Measurements from ENCODE around the gene SELENOP.

Gene SELENOP

DNA sequence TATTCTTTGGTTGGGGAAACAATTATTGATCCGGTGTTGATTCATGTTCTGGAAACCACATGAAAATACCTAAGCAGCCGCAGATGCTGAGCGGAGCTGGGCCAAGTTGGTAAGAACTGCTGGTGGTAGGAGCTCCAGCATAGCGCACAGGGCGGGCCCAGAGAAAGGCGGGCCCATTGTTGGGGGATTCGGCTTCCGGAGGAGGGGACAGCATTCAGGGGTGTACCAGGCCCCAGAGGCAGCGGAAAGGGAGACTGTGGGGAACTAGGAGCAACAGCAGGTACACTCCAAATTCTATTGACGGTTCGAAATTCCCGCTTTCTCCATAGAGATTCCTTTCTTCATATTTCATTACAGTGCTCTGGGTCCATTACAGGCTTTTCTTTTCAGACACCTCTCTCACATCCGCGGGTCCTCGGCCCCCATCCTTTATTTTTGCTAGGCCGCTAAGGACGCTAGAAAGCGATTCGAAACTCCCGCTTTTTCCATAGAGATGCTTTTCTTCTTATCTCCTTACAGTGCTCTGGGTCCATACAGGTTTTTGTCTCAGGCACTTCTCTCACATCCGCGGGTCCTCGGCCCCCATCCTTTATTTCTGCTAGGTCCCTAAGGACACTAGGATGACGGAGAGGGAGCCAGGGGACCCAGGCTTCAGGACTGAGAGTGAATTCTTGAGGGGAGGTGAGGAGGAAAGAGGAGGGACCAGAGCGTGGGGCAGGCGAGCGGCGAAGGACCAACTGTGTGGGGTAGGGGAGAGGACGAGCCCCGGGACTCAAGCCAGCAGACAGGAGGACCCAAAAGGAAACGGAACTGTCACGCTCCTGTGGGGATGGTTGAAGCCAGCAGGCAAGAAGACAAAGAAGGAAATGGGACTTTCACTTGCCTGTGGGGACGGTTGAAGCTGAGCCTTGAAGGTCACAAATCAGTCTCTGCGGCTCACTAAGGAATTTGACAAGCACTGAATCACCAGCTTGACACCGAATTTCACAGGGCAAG, 54.8 kb downstream of the SELENOP start, which contains the start of gene CCDC152:
TSS of gene CCDC152 (plus strand) at position 213 of the 996 bp plus-strand sequence. CDS start 2,304 bp downstream, outside the sequence.
- DNase-seq (ENCODE audit: low read depth, low spot score), result no peak
- Histone ChIP-seq H3K4me3 (ENCODE audit: insufficient read length, low read depth) (no peak within 1 kb of the TSS), H3K9me3 (ENCODE audit: insufficient read depth, low read length) (no peaks in the 10 kb centered on the region), H3K27me3 (ENCODE audit: insufficient read depth, insufficient read length) (no peaks in the 10 kb centered on the region), H3K9ac (ENCODE audit: insufficient read length, low read depth) (no peak within 1 kb of the TSS), H3K36me3 (ENCODE audit: insufficient read depth, insufficient read length, low read length) (no peaks in the 10 kb centered on the region), H3K4me1 (ENCODE audit: insufficient read depth, insufficient read length) (no peaks in the 10 kb centered on the region)
- TF ChIP-seq ZNF274 (IDR thresholded peaks at IDR 0.05; ENCODE audit: low read depth, low read length), result no peak
- TF ChIP-seq YY1 (IDR thresholded peaks at IDR 0.05; ENCODE audit: insufficient read depth, insufficient read length), result no peak
- no peak for TF ChIP-seq SUZ12 (IDR thresholded peaks at IDR 0.05; ENCODE audit: extremely low read depth, insufficient read depth, insufficient read length)

DNA sequence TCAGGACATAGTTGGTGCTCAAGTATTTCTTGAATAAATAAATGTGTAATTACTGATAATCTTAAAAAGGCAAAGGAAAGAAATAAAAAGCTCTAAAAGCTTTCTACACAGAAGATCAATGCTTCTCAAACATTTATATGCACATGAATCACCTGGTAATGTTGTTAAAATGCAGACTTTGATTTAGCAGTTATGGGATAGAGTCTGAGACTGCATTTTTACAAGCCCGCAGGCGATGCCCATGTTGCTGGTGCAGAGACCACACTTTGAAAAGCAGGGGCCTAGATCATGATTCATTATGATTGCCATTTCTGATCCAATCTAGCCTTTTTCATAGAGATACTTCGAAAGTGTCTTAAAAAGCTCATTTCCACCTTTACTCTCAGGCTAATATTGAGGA, 58.6 kb downstream of the SELENOP start:
- Histone ChIP-seq H3K4me3 (ENCODE audit: insufficient read length, low read depth) (no peak overlapping the region), H3K36me3 (ENCODE audit: insufficient read depth, insufficient read length, low read length) (no peaks in the 10 kb centered on the region), H3K27me3 (ENCODE audit: insufficient read depth, insufficient read length) (no peaks in the 10 kb centered on the region), H3K9ac (ENCODE audit: insufficient read length, low read depth) (no peak overlapping the region), H3K9me3 (ENCODE audit: insufficient read depth, low read length) (no peaks in the 10 kb centered on the region), H3K4me1 (ENCODE audit: insufficient read depth, insufficient read length) (no peaks in the 10 kb centered on the region)
- DNase-seq (ENCODE audit: low read depth, low spot score), result no peak
- TF ChIP-seq ZNF274 (IDR thresholded peaks at IDR 0.05; ENCODE audit: low read depth, low read length), result no peak
- TF ChIP-seq SUZ12 (IDR thresholded peaks at IDR 0.05; ENCODE audit: extremely low read depth, insufficient read depth, insufficient read length), result no peak
- no peak for TF ChIP-seq YY1 (IDR thresholded peaks at IDR 0.05; ENCODE audit: insufficient read depth, insufficient read length)

DNA sequence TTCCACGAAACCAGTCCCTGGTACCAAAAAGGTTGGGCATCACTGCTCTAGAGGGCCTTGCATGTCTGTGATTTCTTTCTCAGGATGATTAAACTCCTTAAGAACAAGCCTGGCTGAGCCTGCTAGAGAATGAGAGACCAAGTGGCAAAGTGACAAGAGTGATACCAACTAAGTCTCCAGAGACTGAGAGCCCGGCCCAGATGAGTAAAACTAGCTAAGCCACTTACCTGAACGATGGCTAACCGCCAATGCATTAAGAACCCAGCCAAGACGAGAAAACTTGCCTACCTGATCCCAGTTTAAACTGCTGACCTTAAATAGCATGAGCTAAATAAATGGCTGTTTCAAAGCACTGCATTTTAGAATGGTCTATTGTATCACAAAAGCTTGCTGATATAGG, 60.6 kb downstream of the SELENOP start:
- DNase-seq (ENCODE audit: low read depth, low spot score), result no peak
- Histone ChIP-seq H3K9me3 (ENCODE audit: insufficient read depth, low read length) (no peaks in the 10 kb centered on the region), H3K9ac (ENCODE audit: insufficient read length, low read depth) (no peak overlapping the region), H3K36me3 (ENCODE audit: insufficient read depth, insufficient read length, low read length) (no peaks in the 10 kb centered on the region), H3K27me3 (ENCODE audit: insufficient read depth, insufficient read length) (no peaks in the 10 kb centered on the region), H3K4me1 (ENCODE audit: insufficient read depth, insufficient read length) (no peaks in the 10 kb centered on the region), H3K4me3 (ENCODE audit: insufficient read length, low read depth) (no peak overlapping the region)
- TF ChIP-seq YY1 (IDR thresholded peaks at IDR 0.05; ENCODE audit: insufficient read depth, insufficient read length), result no peak
- TF ChIP-seq ZNF274 (IDR thresholded peaks at IDR 0.05; ENCODE audit: low read depth, low read length), result no peak
- TF ChIP-seq SUZ12 (IDR thresholded peaks at IDR 0.05; ENCODE audit: extremely low read depth, insufficient read depth, insufficient read length), result no peak

DNA sequence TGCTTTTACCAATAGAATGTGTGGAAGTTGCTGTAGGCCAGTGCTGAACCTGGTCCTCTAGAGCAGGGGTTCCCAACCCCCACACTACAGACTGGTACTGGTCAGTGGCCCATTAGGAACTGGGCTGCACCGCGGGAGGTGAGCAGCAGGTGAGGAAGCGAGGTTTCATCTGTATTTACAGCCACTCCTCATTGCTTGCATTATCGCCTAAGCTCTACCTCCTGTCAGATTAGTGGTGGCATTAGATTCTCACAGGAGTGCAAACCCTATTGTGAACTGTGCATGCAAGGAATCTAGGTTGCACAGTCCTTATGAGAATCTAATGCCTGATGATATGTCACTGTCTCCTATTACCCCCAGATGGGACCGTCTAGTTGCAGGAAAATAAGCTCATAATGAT, 61.2 kb downstream of the SELENOP start:
- no peaks in the 10 kb centered on the region for H3K27me3 ChIP-seq (ENCODE audit: insufficient read depth, insufficient read length)
- DNase-seq (ENCODE audit: low read depth, low spot score), result no peak
- H3K4me3 ChIP-seq (ENCODE audit: insufficient read length, low read depth), result no peak overlapping the region
- H3K4me1 ChIP-seq (ENCODE audit: insufficient read depth, insufficient read length), result no peaks in the 10 kb centered on the region
- H3K9ac ChIP-seq (ENCODE audit: insufficient read length, low read depth), result no peak overlapping the region
- no peaks in the 10 kb centered on the region for H3K36me3 ChIP-seq (ENCODE audit: insufficient read depth, insufficient read length, low read length)
- TF ChIP-seq YY1 (IDR thresholded peaks at IDR 0.05; ENCODE audit: insufficient read depth, insufficient read length), result no peak
- TF ChIP-seq SUZ12 (IDR thresholded peaks at IDR 0.05; ENCODE audit: extremely low read depth, insufficient read depth, insufficient read length), result no peak
- no peak for TF ChIP-seq ZNF274 (IDR thresholded peaks at IDR 0.05; ENCODE audit: low read depth, low read length)
- no peaks in the 10 kb centered on the region for H3K9me3 ChIP-seq (ENCODE audit: insufficient read depth, low read length)

Measured in NT2/D1 (cell line).